Measurements from ENCODE around the gene PTK6.

The PTK6 gene

GRCh38 chr20:63534427-63534830 lies 2.7 kb downstream of the PTK6 start:
- in situ Hi-C loops (cut with MboI; ENCODE audit: low pct_unique_long_range_greater_than_20kb, low sequenced_read_pairs) = no loop called here
- DNase-seq = no peak

- in situ Hi-C loops (cut with MboI; ENCODE audit: low pct_unique_long_range_greater_than_20kb, low sequenced_read_pairs) = no loop called here
- no peak for DNase-seq
Observed at GRCh38 chr20:63533871-63534393, 3.2 kb downstream of the PTK6 start.

- DNase-seq = no peak
- in situ Hi-C loops (cut with MboI; ENCODE audit: low pct_unique_long_range_greater_than_20kb, low sequenced_read_pairs) = no loop called here
Observed at GRCh38 chr20:63533388-63533787, 3.8 kb downstream of the PTK6 start.

GRCh38 chr20:63532449-63532971 lies 4.7 kb downstream of the PTK6 start:
- in situ Hi-C loops (cut with MboI; ENCODE audit: low pct_unique_long_range_greater_than_20kb, low sequenced_read_pairs) = no loop called here
- no peak for DNase-seq

GRCh38 chr20:63531686-63532448 lies 5.3 kb downstream of the PTK6 start:
- DNase-seq = no peak
- in situ Hi-C loops (cut with MboI; ENCODE audit: low pct_unique_long_range_greater_than_20kb, low sequenced_read_pairs) = no loop called here

- no peak for DNase-seq
- in situ Hi-C loops (cut with MboI; ENCODE audit: low pct_unique_long_range_greater_than_20kb, low sequenced_read_pairs) = no loop called here
Observed at GRCh38 chr20:63530788-63531160, 6.4 kb downstream of the PTK6 start.

GRCh38 chr20:63529861-63530787 lies 7.1 kb downstream of the PTK6 start:
- no peak for DNase-seq
- in situ Hi-C loops (cut with MboI; ENCODE audit: low pct_unique_long_range_greater_than_20kb, low sequenced_read_pairs) = no loop called here

GRCh38 chr20:63529180-63529860 lies 7.9 kb downstream of the PTK6 start:
- DNase-seq = no peak
- in situ Hi-C loops (cut with MboI; ENCODE audit: low pct_unique_long_range_greater_than_20kb, low sequenced_read_pairs) = no loop called here

- DNase-seq = no peak
- in situ Hi-C loops (cut with MboI; ENCODE audit: low pct_unique_long_range_greater_than_20kb, low sequenced_read_pairs) = no loop called here
Observed at GRCh38 chr20:63527184-63527583, 10.0 kb downstream of the PTK6 start.

GRCh38 chr20:63525971-63526370 lies 11.2 kb downstream of the PTK6 start:
- in situ Hi-C loops (cut with MboI; ENCODE audit: low pct_unique_long_range_greater_than_20kb, low sequenced_read_pairs) = no loop called here

GRCh38 chr20:63525185-63525584 lies 12.0 kb downstream of the PTK6 start:
- in situ Hi-C loops (cut with MboI; ENCODE audit: low pct_unique_long_range_greater_than_20kb, low sequenced_read_pairs) = no loop called here
- no peak for DNase-seq

More at GRCh38 chr20:63525971-63526370, 11.2 kb downstream of the PTK6 start:
- peak; percentile 43 for DNase-seq

GRCh38 chr20:63522981-63523611 lies 14.1 kb downstream of the PTK6 start:
- no peak for DNase-seq
- in situ Hi-C loops (cut with MboI; ENCODE audit: low pct_unique_long_range_greater_than_20kb, low sequenced_read_pairs) = no loop called here

GRCh38 chr20:63522091-63522868 lies 14.9 kb downstream of the PTK6 start:
- no peak for DNase-seq
- in situ Hi-C loops (cut with MboI; ENCODE audit: low pct_unique_long_range_greater_than_20kb, low sequenced_read_pairs) = no loop called here

- in situ Hi-C loops (cut with MboI; ENCODE audit: low pct_unique_long_range_greater_than_20kb, low sequenced_read_pairs) = no loop called here
- DNase-seq = no peak
Observed at GRCh38 chr20:63521602-63522001, 15.6 kb downstream of the PTK6 start.

- DNase-seq = peak; percentile 47
- in situ Hi-C loops (cut with MboI; ENCODE audit: low pct_unique_long_range_greater_than_20kb, low sequenced_read_pairs) = no loop called here
Observed at GRCh38 chr20:63520934-63521601, 16.1 kb downstream of the PTK6 start.

- in situ Hi-C loops (cut with MboI; ENCODE audit: low pct_unique_long_range_greater_than_20kb, low sequenced_read_pairs) = no loop called here
- DNase-seq = peak; percentile 65
Observed at GRCh38 chr20:63520504-63520933, 16.7 kb downstream of the PTK6 start, which contains the start of gene PPDPF. Gene PPDPF, plus strand, starts transcription at chr20:63520765. Its CDS starts 544 bp downstream, at chr20:63521309.

- DNase-seq = peak; percentile 66
- in situ Hi-C loops (cut with MboI; ENCODE audit: low pct_unique_long_range_greater_than_20kb, low sequenced_read_pairs) = no loop called here
Observed at GRCh38 chr20:63519668-63520503, 17.3 kb downstream of the PTK6 start.
